GM19372 (cell line): ENCODE results near the gene SLC49A3.
"Not testable (repeated sequence)": the region's sequence is repeated elsewhere in the genome, so short reads cannot be mapped to it uniquely, and the experiment has no call there.

ENCODE experiments used
- ATAC-seq: cut with Tn5 transposase; IDR thresholded peaks from one replicate; pipeline ENCODE4 v1.9.1; 2021; ENCODE audit warnings: mild to moderate bottlenecking, low read depth, moderate library complexity; ENCODE audit not compliant: unreplicated experiment

SLC49A3 gene

DNA sequence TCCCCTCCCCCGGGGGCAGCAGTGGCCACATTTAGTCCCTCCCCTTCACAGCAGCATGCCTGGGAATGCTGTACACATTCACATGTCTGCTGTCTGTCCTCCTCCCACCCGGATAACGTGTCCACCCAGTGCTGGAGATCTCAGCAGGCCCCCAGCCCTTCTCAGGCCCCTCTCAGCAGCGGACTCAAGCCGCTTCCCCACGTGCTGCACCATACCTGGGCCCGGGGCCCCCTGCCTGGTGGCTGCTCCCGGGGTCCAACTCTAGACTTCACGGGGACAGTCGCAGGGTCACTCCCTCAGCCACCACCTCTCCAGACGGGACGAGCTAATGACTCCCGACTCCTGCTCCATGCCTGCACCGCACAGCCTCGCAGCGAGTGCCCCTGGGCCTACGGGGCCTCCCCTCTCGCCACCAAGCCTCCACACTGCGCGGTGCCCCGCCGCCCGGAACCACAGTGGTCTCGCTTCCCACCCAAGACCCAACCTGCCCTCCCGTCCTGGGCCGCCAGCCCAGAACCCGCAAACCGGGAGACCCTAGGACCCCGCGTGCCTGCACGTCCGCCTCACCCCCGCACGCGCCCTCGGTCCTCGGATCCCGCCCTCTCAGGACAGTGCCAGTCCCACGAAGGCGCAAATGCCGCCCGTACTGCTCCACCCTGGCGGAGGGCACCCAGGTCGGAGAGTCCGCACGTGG, 15.4 kb upstream of the SLC49A3 start:
- no peak for ATAC-seq

DNA sequence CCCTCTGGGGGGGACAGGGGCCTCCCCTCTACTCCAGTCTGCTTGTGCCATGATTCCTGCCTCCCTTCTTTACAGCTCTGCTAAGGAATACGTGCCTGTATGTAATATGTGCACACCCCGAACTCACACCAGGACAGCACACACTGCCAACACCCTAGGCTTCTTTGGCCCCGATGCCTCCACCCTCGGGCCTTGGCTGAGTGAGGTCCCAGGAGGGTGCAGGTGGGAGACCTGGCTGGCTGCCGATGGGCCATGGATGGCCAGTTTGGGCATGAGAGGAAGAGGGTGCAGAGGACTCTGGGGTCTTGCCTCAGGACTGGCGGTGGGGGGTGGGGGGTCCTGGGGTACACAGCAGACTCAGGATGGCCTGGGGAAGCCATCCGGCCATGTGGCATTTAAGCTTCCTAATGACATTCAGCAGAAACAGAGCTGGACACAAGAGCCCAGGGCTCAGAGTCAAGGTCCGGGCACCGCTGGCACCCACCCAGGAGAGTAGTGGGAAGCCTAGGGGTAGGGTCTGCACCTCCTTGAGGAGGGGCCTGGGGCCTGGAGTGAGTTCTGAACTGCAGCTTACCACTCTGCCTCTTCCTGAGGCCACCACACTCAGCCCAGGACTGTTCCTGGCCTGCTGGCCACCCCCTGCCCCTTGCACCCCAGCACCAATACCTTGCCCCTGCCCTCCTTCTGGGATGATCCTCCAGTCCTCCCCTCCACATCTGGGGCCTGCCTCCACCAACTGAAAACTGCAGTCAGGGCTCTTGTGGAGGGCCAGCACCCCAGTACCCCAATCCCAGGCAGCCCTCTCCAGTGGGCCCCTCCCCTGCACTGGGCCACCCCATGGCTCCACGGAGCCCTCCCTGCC, 14.6 kb upstream of the SLC49A3 start:
- ATAC-seq: no peak

DNA sequence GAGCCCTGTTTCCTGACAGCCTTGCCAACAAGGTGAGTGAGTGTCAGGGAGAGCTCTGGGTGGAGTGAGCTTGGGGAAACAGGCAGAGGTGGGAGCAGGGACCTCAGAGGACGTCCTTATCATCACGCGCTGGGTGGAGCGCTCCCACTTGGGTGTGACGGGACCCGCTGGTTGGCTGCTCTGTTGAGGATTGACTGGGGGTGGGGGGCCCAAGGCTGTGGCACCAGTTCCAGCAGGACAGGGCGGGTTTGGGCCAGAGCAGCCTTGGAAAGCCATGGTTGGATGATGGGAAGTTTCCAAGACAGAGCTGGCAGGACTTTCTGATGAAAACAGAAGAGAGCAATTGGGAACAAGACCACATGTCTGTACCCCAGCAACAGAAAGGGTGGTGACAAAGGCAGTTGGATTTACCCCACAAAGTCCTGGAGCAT, 13.7 kb upstream of the SLC49A3 start:
- no peak for ATAC-seq

DNA sequence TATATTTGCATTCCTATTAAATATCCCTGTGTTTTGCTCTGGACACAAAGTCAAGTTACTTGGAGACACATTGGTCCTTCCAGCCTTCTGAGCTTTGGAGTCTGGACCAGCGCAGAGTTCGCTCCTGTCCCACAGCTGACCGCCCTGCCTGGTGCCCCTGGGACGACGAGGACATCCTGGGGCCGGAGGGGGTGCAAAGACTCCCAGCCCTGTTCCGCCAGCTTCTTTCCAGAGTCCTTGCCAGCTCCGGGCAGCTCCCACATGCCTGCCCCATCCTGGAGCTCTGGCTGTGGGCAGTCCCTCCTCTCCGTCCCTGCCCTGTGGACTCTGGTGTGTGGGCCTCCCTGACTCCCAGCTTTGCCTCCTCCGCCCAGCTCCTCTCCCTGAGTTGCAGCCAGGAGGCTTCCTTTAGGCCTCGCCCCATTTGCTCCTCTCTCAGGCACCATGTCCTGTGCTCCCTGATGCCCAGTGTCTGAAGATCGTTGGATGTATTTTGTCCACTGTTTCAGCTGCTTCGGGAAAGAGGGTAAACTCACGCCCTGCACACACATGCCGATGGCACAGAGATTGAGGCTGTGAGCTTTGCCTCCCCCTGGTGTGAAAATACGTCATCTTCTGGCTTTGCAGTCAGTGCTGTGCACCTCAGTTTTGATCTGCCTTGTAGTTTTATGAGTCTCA, 11.8 kb upstream of the SLC49A3 start:
- no peak for ATAC-seq

DNA sequence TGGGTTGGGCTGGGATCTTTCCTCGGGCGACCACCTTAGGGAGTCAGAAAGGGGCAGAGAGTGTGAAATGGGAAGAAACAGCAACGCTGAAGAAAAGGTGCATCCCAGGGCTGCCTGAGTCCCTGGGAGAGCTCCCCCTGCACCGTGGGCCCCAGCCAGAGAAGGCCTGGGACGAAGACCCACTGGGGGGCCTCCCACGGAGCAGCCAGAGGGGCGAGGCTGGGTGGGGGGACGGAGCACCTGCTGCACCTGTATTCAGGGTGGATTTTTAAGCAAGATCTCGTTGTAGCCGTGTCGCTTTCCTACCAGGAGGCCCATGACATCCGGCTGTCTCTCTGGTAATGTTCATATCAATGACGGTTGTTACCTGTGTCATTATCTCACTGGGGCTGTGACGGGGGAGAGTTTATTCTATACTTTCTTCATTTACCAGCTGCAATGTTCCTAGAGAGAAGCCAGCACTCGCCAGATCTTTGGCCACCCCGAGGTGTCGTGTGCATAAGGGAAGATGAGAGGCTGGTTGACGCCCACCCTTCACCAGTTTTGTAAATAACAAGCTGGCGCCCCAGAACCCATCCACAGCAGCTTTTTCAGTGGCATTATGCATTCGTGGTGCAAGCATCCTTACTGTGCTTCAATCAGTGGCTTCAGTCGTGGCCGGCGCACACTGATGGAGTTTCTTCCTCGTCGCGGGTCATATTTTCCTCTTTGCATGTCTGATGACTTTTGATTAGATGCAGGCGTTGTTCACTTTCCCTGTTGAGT, 11.0 kb upstream of the SLC49A3 start:
- no peak for ATAC-seq

DNA sequence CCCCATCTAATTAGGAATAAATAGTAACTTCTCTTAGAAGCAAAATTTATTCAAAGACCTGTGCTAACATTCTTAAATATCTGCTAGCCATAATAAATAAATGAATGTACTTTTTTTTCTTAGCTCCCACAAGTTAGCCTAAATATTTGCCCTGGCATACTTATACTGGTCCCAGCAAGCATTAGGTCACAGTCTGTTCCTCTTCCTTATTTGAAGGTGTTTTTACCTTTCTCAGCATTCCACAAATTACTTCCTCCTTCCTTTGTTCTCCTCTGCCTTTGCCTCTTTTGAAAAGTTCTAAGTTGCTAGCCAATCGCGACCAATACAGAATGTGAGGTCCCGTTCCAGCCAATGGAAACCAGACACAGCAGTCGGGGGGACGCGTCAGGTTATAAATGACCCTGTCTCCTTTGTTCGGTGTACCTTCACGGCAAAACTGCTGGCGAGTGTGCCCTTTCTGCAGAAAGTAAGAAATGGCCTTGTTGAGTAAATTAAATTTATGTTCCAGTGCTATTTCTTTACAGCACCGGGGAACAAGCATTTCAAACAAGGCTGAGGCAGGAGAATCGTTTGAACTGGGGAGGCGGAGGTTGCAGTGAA, 5.5 kb upstream of the SLC49A3 start:
- ATAC-seq: not testable (repeated sequence)

DNA sequence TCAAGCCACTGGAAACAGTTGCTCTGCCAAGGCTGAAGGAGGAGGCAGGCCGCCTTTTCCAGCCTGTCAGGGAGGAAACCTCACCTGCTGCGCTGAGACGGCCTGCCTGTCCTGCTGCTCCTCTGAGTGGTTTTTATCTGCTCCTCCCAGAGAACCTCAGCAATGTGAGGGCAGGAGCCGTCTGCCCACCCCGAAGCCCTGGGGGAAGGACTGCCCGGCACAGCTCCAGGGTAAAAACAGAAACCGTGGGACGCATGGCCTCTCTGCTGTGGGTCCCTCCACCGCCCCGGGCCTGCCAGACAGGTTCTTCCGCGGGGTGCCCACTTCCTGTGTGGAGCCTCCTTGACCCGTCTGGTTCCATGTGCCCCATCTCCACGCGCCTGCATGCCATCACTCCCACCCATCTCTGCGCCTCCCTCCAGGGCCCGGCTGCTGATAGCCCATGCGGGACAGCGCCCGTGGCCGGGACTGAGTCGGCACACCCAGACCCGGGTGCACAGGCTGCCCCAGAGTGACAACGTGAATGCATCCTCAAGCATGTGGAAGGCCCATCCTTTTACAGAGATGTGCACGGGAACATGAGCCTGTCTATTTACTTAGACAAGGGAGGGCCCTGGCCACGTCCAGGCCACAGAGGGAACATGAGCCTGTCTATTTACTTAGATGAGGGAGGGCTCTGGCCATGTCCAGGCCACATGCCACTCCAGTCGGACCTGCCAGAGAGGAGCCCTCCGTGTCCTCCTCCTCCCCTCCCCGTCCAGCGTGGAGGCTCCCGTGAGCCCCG, 4.0 kb upstream of the SLC49A3 start:
- ATAC-seq: no peak

DNA sequence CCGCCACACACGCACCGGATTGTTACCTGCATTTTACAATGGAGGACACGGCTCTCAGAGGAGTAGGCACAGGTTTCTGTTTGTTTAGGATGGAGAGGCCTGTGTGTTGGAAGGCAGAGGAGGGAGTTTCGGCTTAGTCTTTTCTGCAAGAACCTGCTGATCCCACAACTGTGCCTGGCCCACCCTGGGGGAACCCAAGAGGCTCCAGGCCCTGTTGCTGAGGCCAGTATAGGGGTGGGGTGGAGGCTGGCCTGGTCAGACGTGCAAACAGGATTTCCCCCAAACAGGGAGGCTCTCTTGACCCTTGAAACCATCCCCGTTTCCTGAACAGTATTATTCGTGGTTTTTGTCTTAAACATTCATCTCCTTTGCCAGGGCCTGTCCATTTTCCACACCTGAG, 772 bp upstream of the SLC49A3 start:
- ATAC-seq: no peak

DNA sequence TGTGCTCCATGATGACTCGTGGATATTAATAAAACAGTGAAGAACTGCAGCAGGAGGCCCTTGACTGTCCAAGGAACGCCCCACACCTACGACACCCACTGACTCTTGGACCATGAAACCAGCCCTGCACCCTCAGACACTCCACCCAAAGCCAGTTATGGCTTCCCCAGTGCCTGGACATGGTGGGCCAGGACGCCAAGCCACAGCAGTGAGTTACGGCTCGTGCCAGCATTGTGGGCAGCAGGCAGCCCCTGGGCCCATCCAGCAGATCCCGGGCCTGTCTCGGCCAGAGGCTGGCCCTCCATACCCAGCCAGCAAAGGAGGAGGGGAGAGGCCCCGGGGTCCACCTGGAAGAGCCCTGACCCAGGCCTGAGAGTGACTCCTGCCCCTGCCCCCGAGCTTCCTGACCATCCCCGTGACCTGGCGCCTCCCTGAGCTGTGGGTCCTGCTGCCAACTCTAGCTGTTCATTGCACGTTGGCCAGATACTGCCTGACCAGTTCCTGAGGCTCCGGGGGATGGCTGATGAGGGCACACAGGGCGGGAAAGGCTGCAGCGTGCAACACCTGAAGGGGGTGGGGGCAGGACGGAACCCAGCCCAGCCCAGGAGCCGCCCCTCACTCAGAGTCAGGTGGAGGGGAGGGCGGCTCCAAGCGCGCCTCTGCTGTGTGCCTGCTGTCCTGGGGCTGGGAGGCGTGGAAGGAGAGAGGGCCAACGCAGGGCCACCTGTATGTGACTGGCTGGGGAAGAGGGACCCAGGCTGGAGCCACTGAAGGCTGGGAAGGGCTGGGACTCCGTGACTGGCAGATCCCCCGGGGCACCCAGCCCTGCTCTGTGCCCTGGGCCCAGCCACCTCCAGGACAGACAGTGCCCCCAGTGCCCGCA, 739 bp downstream of the SLC49A3 start:
- ATAC-seq: no peak

DNA sequence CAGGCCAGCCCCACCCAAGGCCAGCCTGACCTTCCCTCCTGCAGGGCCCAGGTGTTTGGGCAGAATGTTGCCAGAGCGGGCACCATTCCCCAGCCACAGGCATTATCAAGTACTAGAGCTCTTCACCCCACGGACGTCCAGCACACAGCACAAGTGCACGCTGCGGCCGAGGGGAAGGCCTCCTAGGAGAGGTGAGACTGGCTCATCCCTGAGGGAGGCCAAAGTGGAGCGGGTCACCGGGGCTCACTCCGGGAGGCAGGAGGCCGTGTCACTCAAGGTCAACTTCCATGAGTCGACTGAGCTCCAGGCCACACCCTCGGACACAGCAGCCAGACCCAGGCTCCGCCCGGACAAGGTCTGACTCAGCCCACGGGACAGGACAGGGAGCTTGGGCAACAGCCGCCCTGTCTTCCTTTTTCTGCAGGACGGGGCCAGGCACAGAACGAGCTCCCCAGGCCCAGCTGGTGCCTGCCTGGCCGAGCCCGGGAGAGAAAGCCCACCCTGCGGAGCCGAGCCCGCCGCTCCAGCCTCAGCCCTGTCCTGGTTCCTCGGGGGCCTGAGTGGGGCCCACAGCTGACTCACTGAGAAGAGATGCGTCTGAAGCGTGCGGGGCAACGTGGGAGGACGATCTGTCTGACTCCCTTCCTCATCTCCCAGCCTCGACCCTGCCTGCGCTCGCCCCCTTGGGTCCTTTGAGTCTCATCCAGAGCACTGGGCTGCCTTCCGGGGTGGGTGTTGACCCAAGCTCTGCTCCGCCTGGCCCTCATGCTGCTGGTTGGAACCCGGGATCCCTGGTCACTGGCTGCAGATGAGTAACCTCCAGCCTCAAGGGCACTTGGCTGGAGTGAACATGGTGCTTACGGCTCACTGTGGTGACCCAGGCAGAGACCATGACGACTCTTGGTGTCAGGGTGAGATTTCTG, 1.6 kb downstream of the SLC49A3 start:
- ATAC-seq: no peak

DNA sequence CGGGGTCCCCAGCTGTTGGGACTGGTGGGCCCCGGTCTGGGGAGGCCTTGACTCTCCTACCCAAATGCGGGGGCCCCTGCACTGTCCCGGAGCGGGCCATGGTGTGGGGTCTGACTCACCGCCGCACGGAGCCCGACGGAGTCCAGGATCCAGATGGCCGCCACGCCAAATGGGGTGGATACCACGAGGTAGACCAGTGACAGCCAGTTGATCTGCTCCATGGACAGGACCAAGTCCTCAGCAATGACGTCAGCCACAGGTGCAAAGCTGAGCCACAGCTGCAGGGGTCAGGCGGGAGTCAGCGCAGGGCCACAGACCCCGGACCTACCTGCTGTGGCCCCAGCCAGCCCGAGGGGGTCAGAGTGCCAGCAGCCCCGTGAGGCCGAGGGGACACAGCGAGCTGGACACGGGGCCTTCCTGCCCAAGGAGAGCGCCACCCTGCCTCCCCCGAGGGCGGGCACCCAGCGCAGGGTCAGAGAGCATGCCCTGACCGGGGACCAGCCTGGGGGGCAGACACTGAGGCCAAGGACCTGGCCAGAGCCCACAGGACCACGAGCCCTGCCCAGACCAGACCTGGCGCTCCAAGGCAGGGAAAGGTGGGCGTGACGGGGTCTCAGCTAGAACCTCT, 2.4 kb downstream of the SLC49A3 start:
- no peak for ATAC-seq

DNA sequence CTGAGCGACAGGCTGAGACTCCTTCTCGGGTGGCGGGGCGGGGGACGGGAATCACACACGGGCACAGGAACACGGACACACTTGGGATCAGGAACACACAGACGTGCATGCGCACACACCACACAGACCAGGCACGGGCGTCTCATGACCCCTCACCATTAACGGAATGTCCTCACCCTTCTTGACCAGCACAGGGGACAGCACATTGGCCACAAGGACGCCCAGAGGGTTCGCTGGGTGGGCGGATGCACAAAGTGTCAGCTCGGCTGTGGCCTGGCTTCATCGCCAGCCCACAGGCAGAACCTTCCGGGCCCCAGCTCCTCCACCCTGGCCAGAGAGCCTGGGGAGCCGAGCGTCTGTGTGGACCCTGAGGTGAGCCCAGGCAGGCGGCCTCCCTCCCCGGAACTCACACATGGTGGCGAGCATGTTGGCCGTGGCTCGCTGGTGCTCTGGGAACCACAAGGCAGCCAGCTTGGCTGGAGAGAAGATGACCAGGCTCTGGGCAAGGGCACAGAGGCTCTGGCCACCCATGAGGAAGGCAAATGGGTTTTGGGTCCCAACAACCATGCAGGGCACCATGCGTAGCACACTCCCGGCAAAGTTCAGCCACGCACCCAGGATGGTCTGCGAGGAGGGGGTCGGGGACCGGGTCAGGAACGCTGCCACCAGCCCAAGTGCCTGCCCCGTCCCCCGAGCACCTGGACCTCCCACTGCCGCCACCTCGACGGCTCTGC, 3.1 kb downstream of the SLC49A3 start:
- ATAC-seq: no peak

DNA sequence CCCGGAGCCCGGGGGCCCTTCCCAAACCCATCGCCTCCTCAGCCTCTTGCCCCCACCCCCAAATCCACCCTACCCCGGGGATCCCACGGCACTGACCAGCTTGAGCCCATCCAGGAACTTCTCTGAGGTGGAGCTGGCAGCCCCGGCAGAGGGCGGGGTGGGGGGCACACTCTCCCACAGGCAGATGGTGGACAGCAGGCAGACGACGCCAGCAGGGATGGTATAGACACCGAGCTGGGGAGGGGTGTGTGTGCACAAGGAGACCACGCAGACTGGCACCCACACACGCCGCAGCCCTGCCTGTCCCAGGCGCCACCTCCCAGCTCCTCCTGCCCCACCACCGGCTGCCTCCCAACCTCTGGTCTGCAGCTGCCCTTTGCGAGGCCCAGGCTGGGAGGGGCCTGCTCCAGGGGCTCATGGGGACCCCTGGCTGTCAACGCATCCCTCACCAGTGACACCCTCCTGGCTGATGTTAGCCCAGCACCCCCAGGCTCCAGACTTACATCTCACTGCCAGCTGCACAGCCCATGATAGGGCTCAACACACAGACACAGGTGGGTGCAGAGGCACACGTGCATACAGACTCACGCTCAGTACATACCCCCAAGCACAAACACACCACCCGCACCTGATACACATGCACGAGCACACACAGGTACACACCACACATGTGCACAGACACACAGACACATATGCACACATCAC, 4.2 kb downstream of the SLC49A3 start:
- no peak for ATAC-seq

DNA sequence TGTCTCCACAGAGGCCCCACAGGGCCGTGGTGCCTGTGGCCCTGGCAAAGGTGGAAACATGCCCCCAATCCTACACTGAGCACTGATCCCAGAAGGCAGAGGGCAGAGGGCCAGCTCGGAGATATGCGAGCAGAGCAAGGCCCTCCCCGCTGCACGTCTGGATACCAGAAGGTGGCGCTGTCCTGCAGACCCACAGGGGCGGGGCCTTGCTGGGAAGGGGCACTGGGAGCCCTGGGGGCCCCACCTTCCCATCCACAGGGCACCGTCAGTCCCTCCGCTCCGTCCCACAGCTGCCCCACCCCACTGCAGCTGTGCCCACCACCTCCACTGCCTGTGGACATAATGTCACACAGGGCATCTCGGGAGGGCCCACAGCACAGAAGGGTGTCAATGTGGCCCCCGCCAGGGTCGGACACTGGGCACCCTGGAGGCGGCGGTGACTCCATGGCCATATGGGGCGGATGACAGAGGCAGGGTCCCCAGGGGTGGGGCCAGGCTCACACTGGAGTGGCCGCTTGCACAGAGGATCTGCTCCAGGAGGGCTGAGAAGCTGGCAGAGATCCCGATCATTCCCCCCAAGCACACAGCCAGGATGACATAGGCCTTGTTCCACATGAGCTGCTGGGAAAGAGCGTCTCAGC, 4.8 kb downstream of the SLC49A3 start:
- ATAC-seq: no peak

DNA sequence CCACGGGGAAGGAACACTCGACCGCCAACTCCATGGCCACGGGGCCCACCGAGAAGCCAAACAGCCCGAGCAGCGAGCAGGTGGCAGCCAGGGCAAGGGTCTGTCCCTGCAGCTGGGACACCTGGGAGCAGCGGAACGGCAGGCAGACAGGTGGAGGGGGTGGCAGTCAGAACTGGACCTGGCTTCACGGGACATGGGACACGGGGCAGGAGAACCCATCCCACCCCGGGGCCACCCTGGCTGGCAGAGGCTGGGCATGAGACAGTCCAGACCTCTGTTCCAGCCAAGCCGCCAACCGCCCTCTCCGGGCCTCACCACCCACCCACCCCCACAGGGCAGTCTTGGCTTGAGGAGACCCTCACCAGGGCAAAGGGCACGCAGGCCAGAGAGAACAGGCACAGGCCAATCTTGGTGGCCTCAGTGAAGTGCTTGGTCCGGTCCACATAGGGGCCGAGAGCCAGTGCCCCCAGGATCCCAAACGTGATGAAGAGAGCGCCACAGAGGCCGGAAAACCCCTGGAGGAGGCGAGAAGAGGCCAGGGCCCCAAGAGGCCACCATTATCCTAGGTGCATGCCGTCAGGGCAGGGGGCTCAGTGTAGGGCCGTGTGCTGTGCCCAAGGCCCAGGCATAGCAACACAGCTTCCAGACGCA, 5.6 kb downstream of the SLC49A3 start:
- no peak for ATAC-seq
